ENCODE data around the gene SERPINA12. TPM values are rescaled to one million over a fixed set of nuclear protein-coding genes. Genes with fewer than 3 reads are reported as not detected.

The SERPINA12 gene
- total RNA-seq, 1 donor from 2014 or later: not detected

DNA sequence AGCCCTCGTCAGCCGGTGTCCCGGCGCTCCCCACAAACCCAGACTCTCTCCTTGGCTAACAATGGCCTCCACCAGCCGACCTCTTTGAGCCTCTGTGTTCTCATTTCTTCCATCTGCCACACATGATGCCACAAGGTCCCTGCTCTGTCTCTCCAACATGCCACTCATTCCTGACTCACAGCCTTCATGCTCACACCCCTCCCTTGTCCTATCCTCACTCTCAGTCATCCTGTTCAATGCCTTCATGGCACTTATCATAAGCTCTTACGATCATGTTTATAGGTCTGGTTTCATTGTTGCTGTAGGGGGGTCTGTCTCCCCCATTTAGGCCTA, 47.1 kb downstream of the SERPINA12 start:
- H3K9me3 Mint-ChIP-seq: peaks cover 24% of the 10 kb centered on the region
- no peak overlapping the region for H3K27ac Mint-ChIP-seq
- no peaks in the 10 kb centered on the region for H3K36me3 Mint-ChIP-seq
- no peak overlapping the region for H3K4me3 Mint-ChIP-seq
- DNase-seq (ENCODE audit: low spot score in 2 of 2, unreplicated experiment in 2 of 2): no peak
- TF ChIP-seq, protein P1, sequence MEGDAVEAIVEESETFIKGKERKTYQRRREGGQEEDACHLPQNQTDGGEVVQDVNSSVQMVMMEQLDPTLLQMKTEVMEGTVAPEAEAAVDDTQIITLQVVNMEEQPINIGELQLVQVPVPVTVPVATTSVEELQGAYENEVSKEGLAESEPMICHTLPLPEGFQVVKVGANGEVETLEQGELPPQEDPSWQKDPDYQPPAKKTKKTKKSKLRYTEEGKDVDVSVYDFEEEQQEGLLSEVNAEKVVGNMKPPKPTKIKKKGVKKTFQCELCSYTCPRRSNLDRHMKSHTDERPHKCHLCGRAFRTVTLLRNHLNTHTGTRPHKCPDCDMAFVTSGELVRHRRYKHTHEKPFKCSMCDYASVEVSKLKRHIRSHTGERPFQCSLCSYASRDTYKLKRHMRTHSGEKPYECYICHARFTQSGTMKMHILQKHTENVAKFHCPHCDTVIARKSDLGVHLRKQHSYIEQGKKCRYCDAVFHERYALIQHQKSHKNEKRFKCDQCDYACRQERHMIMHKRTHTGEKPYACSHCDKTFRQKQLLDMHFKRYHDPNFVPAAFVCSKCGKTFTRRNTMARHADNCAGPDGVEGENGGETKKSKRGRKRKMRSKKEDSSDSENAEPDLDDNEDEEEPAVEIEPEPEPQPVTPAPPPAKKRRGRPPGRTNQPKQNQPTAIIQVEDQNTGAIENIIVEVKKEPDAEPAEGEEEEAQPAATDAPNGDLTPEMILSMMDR (IDR thresholded peaks at IDR 0.05; ENCODE audit: unreplicated experiment): no peak
- no peaks in the 10 kb centered on the region for H3K4me1 Mint-ChIP-seq
- peaks cover 10% of the 10 kb centered on the region for H3K27me3 Mint-ChIP-seq (ENCODE audit: low read depth)

DNA sequence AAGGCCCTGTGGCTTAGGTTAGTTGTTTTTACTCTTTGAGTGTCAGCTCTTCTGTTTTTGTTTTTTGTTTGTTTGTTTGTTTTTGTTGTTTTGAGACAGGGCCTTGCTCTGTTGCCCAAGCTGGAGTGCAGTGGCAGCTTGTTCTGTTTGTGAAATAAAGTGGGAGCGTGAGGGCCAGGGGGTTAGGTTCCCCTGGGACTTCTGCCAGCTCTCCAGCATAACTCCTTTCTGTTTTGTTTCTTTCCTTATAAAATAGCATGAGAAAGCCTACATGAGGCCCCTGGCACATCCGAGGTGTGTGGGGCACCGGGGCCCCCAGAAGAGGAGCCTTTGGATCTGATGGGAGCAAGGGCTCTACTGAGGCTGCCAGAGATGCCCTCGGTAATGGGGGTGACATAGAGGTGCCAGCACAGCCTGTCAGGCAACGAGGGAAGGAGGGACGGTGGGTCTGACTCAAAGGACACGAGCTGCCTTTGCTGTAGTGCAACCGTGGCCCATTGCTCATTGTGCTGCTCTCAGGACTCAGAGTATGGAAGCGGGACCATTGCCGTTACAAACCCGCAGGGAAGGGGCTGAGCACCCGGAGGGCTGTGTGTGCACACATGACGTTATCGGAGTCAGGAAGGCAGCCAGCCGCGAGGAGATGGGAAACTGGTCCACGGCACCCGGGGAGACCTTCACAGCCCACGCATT, 47.6 kb downstream of the SERPINA12 start:
- TF ChIP-seq, protein P1 (IDR thresholded peaks at IDR 0.05; ENCODE audit: unreplicated experiment): no peak
- H3K4me1 Mint-ChIP-seq: no peaks in the 10 kb centered on the region
- peaks cover 10% of the 10 kb centered on the region for H3K27me3 Mint-ChIP-seq (ENCODE audit: low read depth)
- H3K36me3 Mint-ChIP-seq: no peaks in the 10 kb centered on the region
- H3K27ac Mint-ChIP-seq: no peak overlapping the region
- no peak overlapping the region for H3K4me3 Mint-ChIP-seq
- DNase-seq (ENCODE audit: low spot score in 2 of 2, unreplicated experiment in 2 of 2): peak in 1 of 2 experiments; percentile 32
- H3K9me3 Mint-ChIP-seq: peaks cover 29% of the 10 kb centered on the region

DNA sequence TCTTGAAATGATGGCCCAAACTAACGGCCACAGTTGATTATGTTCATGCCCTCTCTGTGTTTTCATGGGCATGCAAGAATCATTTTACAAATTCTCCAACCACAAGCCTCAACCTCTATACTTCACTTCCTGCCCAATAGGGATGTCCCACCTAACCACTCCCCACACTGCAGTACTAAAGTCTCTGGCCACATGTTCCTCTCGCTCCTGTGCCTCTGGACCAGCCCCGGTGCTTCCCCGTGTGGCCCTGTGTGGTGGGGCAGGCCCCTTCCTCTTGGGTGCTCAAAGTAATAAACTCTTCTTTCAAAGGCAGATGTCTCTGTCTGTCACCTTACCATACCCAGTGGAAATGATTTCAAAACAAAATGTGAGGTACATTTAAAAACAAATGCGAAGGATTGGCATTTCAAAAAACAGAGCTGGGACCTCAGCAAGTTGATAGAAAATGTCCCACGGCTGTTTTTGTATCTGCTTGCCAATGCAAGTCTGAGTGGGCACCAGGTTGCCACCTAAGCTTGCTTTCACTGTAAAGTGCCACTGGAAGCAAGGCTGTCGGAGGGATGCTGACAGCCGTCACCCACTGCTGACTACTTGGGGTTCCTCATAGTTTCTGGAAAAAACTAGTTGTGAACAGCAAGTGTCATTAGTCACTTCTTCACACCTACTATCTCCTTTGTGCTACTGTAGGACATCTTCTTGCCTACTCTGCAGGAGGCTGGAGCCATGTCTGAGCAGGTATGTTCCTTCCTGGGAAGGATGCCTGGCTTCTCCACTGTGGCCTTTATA, 48.4 kb downstream of the SERPINA12 start:
- Mint-ChIP-seq H3K4me1 (no peaks in the 10 kb centered on the region), H3K27me3 (ENCODE audit: low read depth) (peaks cover 9% of the 10 kb centered on the region), H3K4me3 (no peak overlapping the region), H3K9me3 (peaks cover 30% of the 10 kb centered on the region), H3K27ac (no peak overlapping the region), H3K36me3 (no peaks in the 10 kb centered on the region)
- DNase-seq (ENCODE audit: low spot score in 2 of 2, unreplicated experiment in 2 of 2): peak in 1 of 2 experiments; percentile 29
- TF ChIP-seq, protein P1 (IDR thresholded peaks at IDR 0.05; ENCODE audit: unreplicated experiment): no peak

DNA sequence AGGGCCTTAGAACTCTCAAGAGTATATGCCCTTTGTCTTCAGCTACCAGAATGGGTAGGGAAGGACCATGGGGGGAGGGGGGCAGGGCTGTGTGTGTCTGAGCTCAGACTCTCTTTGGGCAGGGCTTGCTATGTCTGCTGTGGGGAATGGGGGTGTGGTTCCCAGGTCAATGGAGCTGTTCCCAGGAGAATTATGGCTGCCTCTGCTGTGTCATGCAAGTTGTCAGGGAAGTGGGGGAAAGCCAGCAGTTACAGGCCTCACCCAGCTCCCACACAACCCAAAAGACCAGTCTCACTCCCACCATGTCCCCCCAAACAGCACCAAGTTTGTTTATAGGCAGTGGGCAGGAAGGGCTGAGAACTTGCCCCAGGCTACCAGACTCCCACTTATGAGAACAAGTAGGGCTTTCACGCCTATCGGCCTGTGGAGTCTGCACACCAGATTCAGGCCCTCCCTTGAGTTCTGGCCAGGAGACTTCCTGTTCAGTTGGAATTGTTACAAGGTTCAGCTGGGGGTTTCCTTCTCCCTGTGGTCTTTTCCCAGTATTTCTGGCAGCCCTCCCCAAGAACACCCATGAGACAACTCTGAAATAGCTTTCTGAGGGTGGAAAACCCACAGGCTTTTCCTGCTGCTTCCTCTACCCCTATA, 50.6 kb downstream of the SERPINA12 start:
- Mint-ChIP-seq H3K4me1 (no peaks in the 10 kb centered on the region), H3K27me3 (ENCODE audit: low read depth) (peaks cover 13% of the 10 kb centered on the region), H3K36me3 (no peaks in the 10 kb centered on the region), H3K4me3 (no peak overlapping the region), H3K9me3 (peaks cover 46% of the 10 kb centered on the region), H3K27ac (no peak overlapping the region)
- TF ChIP-seq, protein P1 (IDR thresholded peaks at IDR 0.05; ENCODE audit: unreplicated experiment): no peak
- DNase-seq (ENCODE audit: low spot score in 2 of 2, unreplicated experiment in 2 of 2): peak in 1 of 2 experiments; percentile 2

DNA sequence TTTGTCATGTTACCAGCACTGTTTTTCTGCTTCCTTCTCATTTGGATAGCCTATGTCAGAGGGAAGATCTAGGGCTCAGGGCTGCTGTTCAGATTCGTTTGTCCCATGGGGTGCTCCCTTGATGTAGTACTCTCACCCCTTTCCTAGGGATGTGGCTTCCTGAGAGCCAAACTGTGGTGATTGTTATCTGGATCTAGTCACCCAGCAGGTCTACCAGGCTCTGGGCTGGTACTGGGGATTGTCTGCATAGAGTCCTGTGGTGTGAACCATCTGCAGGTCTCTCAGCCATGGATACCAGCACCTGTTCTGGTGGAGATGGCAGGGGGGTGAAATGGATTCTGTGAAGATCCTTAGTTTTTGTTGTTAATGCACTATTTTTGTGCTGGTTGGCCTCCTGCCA, 51.2 kb downstream of the SERPINA12 start:
- no peaks in the 10 kb centered on the region for H3K36me3 Mint-ChIP-seq
- no peak overlapping the region for H3K4me3 Mint-ChIP-seq
- H3K4me1 Mint-ChIP-seq: no peaks in the 10 kb centered on the region
- H3K9me3 Mint-ChIP-seq: peaks cover 48% of the 10 kb centered on the region
- TF ChIP-seq, protein P1 (IDR thresholded peaks at IDR 0.05; ENCODE audit: unreplicated experiment): no peak
- no peak overlapping the region for H3K27ac Mint-ChIP-seq
- peak in 1 of 2 experiments; percentile 27 for DNase-seq (ENCODE audit: low spot score in 2 of 2, unreplicated experiment in 2 of 2)
- peaks cover 16% of the 10 kb centered on the region for H3K27me3 Mint-ChIP-seq (ENCODE audit: low read depth)
